ENCODE data around the gene FER.

FER gene

DNA sequence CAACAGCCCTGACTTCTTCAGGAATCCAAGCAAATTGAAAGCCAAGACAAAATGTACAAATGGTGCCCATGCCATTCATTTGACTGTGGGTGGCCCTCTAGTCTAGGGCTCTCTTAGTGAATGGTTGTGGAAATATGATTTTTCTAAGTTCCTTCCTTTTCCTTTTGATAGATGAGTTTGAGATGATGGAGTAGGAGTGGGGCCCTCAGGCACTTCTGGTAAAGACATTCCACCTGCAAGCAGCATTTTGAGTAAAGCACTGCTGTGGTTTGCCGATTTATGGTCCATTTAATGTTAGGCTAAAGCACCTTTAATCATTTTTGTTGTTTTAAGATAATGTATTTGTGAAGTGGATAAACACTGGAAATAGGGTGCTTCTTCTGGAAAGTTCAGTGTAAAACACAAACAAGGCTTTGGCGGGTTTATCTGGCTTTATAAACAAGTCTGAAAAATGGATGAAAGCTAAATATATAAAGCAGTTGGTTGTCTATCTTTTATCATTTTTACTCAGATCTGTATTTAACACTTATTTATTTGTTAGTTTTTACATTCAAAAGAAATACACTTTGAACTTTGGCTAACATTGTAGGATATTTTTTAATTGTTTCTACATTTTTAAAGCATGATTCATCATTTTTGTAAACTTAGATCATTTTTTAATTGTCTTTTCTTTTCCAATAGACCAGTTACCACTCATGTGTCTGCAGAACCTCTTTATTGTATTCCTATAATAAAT, 448.6 kb downstream of the FER start:
- Histone ChIP-seq H3K4me1 (ENCODE audit: insufficient read depth, low read length) (no peaks in the 10 kb centered on the region), H3K79me2 (ENCODE audit: insufficient read depth, low read length) (no peaks in the 10 kb centered on the region), H3K9me3 (ENCODE audit: insufficient read depth, low read length, severe bottlenecking) (no peaks in the 10 kb centered on the region), H3K9ac (ENCODE audit: low read depth, low read length) (no peak overlapping the region), H3K4me3 (ENCODE audit: low read depth in 1 of 2, low read length in 2 of 2) (no peak overlapping the region), H2AFZ (ENCODE audit: low read depth, low read length) (no peak overlapping the region), H3K27ac (ENCODE audit: low read length) (no peak overlapping the region), H4K20me1 (ENCODE audit: insufficient read depth, low read length) (no peaks in the 10 kb centered on the region), H3K36me3 (ENCODE audit: insufficient read depth, low read length) (no peaks in the 10 kb centered on the region), H3K27me3 (ENCODE audit: insufficient read depth, low read length, poor library complexity) (no peaks in the 10 kb centered on the region), H3K4me2 (ENCODE audit: insufficient read depth, low read length) (no peak overlapping the region)
- TF ChIP-seq, protein P1, sequence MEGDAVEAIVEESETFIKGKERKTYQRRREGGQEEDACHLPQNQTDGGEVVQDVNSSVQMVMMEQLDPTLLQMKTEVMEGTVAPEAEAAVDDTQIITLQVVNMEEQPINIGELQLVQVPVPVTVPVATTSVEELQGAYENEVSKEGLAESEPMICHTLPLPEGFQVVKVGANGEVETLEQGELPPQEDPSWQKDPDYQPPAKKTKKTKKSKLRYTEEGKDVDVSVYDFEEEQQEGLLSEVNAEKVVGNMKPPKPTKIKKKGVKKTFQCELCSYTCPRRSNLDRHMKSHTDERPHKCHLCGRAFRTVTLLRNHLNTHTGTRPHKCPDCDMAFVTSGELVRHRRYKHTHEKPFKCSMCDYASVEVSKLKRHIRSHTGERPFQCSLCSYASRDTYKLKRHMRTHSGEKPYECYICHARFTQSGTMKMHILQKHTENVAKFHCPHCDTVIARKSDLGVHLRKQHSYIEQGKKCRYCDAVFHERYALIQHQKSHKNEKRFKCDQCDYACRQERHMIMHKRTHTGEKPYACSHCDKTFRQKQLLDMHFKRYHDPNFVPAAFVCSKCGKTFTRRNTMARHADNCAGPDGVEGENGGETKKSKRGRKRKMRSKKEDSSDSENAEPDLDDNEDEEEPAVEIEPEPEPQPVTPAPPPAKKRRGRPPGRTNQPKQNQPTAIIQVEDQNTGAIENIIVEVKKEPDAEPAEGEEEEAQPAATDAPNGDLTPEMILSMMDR (IDR thresholded peaks at IDR 0.05; ENCODE audit: borderline replicate concordance, extremely low read depth, low read length, poor library complexity, severe bottlenecking) = no peak
- TF ChIP-seq EZH2 (IDR thresholded peaks at IDR 0.05; ENCODE audit: borderline replicate concordance, low read depth, low read length, severe bottlenecking) = no peak
- ATAC-seq (ENCODE audit: insufficient read depth, low read depth) (no peak), DNase-seq (no peak)

DNA sequence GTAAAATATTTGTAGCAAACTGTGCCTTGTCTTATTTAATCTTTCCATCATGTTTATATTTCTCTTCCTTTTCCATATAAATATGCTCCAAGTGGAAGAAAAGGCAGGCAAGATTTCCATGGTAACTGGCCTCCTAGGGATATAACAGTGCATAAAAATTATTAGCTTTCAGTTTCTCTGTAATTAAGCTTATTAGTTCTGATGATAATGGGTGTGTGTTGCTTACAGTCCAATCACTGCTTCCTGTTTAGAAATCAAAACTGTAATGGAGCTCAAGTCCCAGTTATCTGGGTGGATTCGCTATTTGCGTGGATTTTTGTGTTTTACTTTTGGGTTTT, 449.1 kb downstream of the FER start:
- H4K20me1 ChIP-seq (ENCODE audit: insufficient read depth, low read length) = no peaks in the 10 kb centered on the region
- H3K4me2 ChIP-seq (ENCODE audit: insufficient read depth, low read length) = no peak overlapping the region
- H3K9me3 ChIP-seq (ENCODE audit: insufficient read depth, low read length, severe bottlenecking) = no peaks in the 10 kb centered on the region
- ATAC-seq (ENCODE audit: insufficient read depth, low read depth) (no peak), DNase-seq (no peak)
- H3K9ac ChIP-seq (ENCODE audit: low read depth, low read length) = no peak overlapping the region
- H3K4me1 ChIP-seq (ENCODE audit: insufficient read depth, low read length) = no peaks in the 10 kb centered on the region
- H3K27me3 ChIP-seq (ENCODE audit: insufficient read depth, low read length, poor library complexity) = no peaks in the 10 kb centered on the region
- H3K36me3 ChIP-seq (ENCODE audit: insufficient read depth, low read length) = no peaks in the 10 kb centered on the region
- no peak for TF ChIP-seq EZH2 (IDR thresholded peaks at IDR 0.05; ENCODE audit: borderline replicate concordance, low read depth, low read length, severe bottlenecking)
- TF ChIP-seq, protein P1 (IDR thresholded peaks at IDR 0.05; ENCODE audit: borderline replicate concordance, extremely low read depth, low read length, poor library complexity, severe bottlenecking) = no peak
- no peak overlapping the region for H3K4me3 ChIP-seq (ENCODE audit: low read depth in 1 of 2, low read length in 2 of 2)
- H3K79me2 ChIP-seq (ENCODE audit: insufficient read depth, low read length) = no peaks in the 10 kb centered on the region
- no peak overlapping the region for H3K27ac ChIP-seq (ENCODE audit: low read length)
- H2AFZ ChIP-seq (ENCODE audit: low read depth, low read length) = no peak overlapping the region

DNA sequence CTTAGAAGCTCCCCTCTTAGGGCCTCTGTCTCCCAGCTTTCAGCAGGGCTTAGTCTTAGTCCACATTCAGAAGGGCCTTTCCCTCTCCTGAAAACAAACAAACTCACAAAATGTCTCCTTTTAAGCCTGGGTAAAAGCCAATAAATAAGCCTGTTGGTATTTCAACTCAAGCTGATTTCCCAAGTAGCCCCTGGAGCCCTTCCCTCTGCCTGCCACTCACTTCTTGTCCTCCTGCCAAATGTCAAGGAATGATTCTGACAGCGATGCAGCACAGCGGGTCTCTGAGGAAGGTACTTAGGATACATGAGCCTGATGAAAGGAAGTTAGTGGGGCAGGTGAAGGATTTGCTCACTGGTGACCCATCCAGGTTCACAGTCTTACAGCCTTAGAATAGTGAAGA, 451.6 kb downstream of the FER start:
- ATAC-seq (ENCODE audit: insufficient read depth, low read depth) (no peak), DNase-seq (no peak)
- no peak overlapping the region for H3K27ac ChIP-seq (ENCODE audit: low read length)
- no peaks in the 10 kb centered on the region for H3K4me1 ChIP-seq (ENCODE audit: insufficient read depth, low read length)
- no peak overlapping the region for H3K4me3 ChIP-seq (ENCODE audit: low read depth in 1 of 2, low read length in 2 of 2)
- TF ChIP-seq, protein P1 (IDR thresholded peaks at IDR 0.05; ENCODE audit: borderline replicate concordance, extremely low read depth, low read length, poor library complexity, severe bottlenecking) = no peak
- no peak for TF ChIP-seq EZH2 (IDR thresholded peaks at IDR 0.05; ENCODE audit: borderline replicate concordance, low read depth, low read length, severe bottlenecking)
- H3K36me3 ChIP-seq (ENCODE audit: insufficient read depth, low read length) = no peaks in the 10 kb centered on the region
- no peak overlapping the region for H2AFZ ChIP-seq (ENCODE audit: low read depth, low read length)
- H3K9me3 ChIP-seq (ENCODE audit: insufficient read depth, low read length, severe bottlenecking) = no peaks in the 10 kb centered on the region
- H3K79me2 ChIP-seq (ENCODE audit: insufficient read depth, low read length) = no peaks in the 10 kb centered on the region
- no peaks in the 10 kb centered on the region for H3K27me3 ChIP-seq (ENCODE audit: insufficient read depth, low read length, poor library complexity)
- H3K4me2 ChIP-seq (ENCODE audit: insufficient read depth, low read length) = no peak overlapping the region
- no peak overlapping the region for H3K9ac ChIP-seq (ENCODE audit: low read depth, low read length)
- no peaks in the 10 kb centered on the region for H4K20me1 ChIP-seq (ENCODE audit: insufficient read depth, low read length)

Data from DND-41 (cell line).